Measurements from ENCODE around the gene NRXN3.

- TF ChIP-seq EZH2phosphoT487 (IDR thresholded peaks at IDR 0.05; ENCODE audit: insufficient read depth, low read depth) (no peak), EZH2 (IDR thresholded peaks at IDR 0.05; ENCODE audit: insufficient read depth, poor library complexity, severe bottlenecking) (no peak)
Observed at GRCh38 chr14:79111987-79112501, 941.9 kb downstream of the NRXN3 start.
